Measurements from ENCODE around the gene PLAGL1.

The PLAGL1 gene

GRCh38 chr6:143964674-143965081, 43.4 kb downstream of the PLAGL1 start:
- DNase-seq: no peak

DNA sequence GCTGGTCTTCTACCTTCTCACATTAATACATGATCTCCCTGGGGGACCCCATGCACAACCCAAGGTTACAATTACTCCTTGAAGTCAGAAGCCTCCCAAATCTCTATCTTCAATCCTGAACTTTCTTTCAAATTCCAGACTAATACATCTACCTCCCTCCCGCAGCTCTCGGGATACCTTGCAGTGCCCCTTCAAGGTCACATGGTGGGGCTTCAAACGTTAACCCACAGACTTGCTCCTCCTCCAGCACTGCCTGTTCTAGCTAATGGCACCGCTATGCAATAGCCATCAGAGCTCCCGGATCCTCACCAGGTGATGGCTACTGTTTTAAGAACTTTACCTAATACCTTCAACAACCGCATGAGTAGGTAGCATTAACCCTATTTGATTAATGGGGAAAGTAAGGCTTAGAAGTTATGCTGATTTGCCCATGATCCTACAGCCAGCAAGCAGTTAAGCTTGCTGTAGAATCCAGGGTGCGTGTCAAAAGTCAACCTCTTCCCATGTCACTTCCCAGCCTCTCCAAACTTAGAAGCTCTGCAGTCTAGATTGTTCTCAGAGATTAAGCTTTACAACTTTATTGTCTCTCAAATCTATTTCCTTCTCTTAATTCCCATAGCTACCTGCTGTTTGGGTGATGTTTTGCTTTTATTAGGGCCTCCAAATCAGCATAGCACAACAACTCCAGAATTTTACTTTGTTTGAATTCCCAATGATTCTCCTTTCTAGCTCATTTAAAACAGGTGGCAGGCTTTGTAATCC, 44.7 kb downstream of the PLAGL1 start:
- no peak for DNase-seq

DNA sequence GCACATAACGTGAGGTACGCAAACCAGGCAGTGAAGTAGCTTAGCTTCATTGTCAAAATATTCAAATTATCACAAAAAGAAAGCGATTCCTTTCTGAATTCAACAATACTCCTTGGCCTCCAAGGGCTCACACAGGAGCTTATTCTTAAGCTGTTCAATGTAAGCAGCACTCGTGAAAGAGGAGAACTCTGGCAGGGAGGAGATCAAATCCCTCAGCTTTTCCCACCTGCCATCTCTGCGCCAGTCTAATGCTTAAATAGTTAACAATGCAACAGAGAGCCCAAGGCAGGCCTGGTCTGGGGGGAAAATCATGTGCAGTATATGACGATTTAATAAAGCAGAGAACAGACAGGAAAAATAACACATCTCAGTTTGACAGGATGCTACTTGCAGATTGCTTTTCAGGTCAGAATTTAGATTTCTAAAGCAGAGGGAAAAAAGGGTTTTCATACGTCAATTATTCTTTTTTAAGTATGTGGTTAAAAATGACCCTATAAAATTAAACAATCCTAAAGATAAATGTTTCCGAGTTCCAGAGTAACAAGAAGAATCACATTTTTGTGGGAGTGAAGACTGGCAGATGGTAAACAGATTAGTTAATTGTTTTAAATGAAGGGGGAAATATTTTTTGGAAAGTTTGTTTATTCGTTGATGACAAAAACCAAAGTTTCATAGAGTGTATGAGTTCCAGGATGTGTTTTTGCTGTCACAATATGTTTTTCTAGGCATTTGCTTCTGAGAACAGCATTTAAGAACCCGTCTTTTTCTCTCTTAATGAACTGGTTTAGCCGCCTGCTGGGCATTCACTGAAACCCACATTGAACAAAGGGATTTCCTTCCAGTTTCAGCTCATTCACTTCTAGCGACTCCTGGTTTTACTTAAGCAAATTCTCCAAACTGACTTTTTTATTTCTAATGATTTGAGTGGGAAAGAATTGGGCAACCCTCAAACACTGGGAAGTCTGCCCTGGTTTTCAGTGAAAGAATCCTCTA, 45.9 kb downstream of the PLAGL1 start:
- no peak for DNase-seq

- no peak for DNase-seq
Observed at GRCh38 chr6:143961066-143961465, 47.0 kb downstream of the PLAGL1 start.

DNA sequence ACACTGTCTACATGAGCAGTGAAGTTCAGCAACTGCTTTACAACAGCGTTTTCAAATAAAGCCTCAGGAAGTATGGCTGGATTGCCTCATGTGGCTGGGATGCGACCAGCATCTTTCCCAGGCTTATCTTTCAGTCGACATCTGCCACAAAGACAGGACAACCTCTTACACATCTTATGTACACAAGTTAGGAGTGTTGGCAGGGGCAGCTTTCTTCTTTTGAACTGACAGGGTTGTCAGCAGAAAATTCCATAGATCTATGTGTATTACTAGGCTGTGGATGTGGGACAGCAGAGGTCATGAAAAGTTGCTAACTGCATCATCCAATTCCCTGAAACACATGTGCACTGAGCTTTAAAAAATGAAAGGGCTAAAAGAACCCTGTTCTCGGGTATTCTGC, 48.1 kb downstream of the PLAGL1 start:
- no peak for DNase-seq

DNA sequence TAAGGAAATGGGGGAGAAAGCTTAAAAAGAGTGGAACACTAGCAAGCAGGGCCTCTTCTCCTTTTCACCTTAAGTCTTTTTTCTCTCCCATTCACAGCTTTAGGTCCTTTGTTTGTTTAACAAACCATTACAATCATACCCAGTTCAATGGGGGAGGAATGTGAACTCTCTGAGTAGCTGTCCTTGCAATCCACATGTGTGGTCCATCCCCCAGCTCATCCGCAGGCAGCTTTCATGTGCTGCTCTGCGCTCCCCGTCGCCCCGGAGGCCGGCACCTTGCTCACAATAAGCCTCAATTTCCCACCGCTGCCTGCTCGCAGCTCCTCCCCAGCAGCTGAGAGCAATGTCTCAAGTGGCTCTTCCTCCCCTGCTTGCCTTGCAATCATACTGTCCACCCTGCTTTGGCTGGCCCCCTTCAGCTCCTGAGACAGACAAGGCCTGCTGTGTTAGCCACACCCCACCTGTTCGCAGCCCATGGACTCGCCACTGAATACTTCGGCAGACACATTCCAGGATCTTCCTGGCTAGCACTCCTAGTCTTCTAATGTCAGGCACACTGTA, 49.1 kb downstream of the PLAGL1 start:
- no peak for DNase-seq

DNA sequence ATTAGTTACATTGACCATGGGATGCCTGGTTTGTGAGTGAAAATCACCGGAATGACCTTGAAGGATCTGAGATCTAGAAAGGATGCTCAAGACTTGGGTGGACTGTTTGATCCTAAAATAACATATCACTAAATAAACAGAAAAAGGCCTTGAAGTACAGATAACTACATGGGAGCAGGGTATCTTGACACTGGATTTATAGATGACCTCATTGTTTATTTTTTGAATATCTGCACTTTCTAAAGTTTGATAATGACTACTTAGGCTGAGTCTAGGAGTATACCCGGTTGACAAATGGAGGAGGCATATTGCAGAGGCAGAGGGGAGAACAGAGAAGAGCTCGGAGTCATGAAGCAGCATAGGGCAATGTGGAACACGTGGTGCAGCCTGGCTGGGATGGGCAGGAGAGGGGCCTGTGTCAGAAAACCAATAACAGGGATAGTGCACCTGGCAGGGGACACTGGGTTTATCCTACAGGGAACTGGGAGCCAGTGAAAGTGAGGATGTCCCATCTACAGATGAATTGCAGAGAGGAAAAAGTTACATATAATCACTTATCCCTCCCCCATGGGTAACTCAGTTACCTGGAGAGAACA, 50.3 kb downstream of the PLAGL1 start:
- no peak for DNase-seq

DNA sequence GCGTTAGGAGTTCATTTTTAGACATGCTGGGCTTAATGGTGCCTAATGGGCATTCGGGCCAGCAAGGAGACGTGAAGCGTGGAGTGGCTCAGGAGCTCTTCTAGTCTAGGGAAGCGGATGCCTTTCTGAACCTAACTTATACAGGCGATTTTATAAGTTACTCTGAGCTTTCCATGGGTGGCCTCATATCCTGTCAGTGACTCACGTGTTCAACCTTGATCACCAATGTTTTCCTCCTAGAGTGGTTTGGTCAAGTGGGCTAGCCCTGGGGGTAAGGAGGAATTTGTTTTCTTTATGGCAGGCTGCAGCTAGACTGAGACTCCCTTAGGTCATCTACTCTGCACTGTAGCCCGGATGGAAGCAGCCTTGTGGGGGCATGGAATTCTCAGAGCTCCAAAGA, 52.1 kb downstream of the PLAGL1 start:
- DNase-seq: no peak

GRCh38 chr6:143953922-143954321, 54.1 kb downstream of the PLAGL1 start:
- DNase-seq: no peak

DNA sequence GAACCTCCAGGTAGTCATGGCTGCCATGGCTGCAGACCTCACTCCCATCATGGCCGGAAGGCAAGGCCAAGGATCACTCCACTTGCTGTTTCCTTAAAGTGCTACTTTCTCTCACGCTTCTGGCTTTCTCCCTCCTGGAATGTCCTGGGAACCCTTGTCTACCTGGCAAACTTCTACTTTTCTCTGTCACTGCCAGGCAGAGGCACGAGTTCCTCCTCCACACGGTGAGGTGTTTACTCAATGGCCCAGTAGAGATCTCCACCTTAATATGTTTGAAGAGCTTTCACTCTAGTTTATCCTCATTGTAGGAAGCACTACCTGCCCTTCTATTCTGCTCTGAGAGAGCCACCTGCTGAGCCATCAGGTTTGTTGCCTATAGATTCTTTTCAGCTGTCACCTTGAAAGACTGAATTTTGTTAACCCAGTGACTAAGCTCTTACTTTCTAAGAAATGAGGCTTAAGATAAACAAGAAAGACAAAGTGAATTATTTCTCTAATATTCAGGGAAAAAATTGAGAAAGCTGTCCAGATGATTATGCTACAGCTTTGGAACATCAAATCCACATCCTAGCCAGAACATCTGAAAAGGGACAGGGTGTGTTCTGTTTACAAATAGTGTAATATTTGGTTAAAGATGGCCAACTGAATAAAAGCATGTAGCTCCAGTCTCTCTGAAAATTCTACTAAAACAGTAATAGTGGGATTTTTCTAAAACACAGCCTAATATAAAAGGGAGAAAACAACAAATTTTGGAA, 54.9 kb downstream of the PLAGL1 start:
- no peak for DNase-seq

- DNase-seq: no peak
Observed at GRCh38 chr6:143952060-143952778, 55.8 kb downstream of the PLAGL1 start.

GRCh38 chr6:143950875-143951274, 57.2 kb downstream of the PLAGL1 start:
- DNase-seq: no peak

DNA sequence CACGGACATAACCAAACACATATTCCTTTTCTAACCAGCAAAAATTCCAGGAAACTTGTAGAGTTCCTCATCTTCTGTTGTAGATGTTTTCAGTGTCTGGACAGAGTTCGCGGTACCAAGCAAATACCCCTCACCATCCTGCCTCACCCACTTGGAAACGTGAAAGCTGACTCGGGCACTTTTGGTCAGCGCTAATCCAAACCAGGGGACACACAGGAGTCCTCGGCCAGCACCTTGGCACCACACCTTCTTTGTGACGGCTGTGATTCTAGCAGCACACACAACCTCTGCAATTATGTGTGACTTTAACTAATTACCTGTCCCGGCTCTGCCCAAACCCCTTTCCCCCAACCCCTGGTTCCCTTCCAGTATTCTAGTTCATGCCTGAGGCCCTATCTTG, 58.1 kb downstream of the PLAGL1 start:
- no peak for DNase-seq

DNA sequence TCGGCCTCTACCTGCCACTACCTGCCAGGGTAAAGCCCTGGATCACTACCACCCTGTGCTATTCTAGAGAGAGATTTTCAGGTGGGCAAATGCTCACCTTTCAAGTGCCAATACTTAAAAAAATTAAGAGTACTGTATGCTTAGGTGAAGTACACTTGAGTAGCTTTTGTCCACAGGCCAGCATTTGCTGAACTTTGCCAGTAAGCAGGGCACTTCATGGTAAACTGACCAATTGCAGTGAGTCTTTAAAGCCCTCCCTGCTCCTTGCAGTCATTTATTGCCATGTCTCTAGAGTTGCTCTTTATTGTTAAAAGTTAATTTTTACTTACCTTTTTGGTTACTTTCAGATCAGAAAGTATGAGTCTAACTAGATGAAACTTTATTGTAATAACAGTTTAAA, 58.5 kb downstream of the PLAGL1 start:
- no peak for DNase-seq

DNA sequence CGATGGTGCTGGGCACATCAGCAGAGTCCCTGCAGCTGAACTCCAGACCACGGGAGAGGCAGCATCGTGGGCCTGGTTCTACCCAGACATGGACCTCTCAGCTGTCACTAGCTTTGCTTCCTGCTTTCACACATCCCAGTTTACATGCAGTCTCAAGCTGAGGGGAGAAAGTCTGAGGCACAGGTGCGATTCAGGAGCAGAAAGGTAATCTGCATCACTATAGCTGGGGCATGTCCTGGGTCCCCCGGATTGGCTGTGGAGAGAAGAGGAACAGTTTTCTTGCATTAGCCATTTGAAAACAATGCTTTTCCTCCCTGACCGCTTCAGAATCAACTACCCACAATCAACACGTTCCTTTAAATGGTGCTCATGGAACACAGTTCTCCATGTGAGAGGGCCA, 59.9 kb downstream of the PLAGL1 start:
- no peak for DNase-seq

DNA sequence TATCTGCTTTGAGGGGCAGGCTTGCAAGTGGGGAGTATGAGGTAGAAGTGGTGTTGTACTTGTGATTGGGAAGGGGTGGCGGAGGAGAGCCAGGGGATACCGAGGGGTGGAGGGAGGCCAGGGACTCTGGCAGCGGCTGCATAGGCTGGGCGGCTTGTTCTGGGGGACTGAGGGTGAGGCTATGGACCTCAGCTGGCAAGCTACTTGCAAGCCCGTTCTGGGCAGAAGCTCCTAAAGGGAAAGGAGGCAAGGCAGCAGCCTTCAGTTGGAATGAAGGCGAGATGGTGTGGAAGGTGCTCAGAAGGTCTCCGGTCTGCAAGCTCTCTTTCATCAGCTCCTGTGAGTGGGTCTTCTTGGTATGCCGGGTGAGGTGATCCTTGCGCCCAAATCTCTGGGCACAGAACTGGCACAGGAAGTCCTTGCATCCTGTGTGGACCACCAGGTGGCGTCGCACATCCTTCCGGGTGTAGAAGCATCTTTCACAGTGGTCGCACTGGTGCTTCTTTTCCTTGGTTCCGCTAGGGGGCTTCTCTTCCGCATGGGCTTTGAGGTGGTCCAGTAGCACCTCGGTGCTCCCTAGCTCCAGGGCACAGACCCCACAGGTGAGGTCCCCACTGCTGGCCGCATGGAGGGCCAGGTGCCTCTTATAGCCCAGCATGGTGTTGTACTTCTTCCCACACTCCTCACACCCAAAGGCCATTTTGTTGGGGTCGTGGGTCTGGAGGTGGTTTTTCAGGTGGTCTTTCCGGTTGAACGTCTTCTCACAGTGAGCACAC, 66.0 kb downstream of the PLAGL1 start:
- peak; percentile 50 for DNase-seq

GRCh38 chr6:143940011-143940597, 68.0 kb downstream of the PLAGL1 start:
- peak; percentile 70 for DNase-seq

DNA sequence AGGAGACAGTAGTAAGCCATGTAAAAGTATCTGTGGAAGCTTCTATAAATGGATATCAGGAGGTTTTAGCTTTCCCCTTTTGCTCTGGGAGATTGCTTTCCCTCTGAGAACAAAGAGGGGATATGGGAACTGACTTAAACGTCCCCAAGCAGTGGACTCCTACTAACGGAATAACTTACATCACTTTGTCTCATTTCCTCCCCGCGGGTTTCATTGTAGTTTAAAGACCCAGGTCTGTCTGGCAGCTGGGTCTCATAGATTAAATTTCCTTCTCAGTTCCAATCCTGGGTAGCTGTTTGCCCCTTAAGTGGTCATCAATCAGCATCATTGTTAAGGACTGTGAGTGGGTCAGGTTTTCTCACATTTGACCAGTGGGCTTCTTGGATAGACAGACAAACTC, 68.7 kb downstream of the PLAGL1 start:
- DNase-seq: no peak

DNA sequence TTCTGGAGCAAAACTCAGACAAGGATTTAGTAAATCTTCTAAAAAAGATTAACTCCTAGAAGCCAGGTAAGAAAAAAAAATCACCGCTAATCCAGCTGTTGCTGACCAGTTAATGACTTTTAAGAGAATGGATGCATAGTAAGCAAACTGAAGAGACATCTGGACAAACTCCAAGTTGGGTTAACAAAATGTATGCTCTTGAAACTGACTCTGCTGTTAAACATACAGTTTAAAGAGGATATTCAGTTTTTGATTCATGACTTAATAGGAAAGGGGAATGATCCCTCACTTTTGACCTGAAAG, 70.4 kb downstream of the PLAGL1 start:
- no peak for DNase-seq

GRCh38 chr6:143936778-143937667, 71.0 kb downstream of the PLAGL1 start:
- no peak for DNase-seq
